PFSK-1 (cell line): ENCODE measurements around the gene FNDC3A.

Experiments
- FOXP2 ChIP-seq: optimal IDR thresholded peaks from 2 replicates; pipeline ENCODE3; 2011; ENCODE audit warnings: borderline replicate concordance, control low read depth, inconsistent platforms; ENCODE audit not compliant: insufficient read depth; ENCODE audit errors: extremely low read length, extremely low read depth
- POLR2AphosphoS5 ChIP-seq: IDR thresholded peaks from 2 replicates; pipeline ENCODE4 v1.6.1; 2012; ENCODE audit warnings: low read depth, mild to moderate bottlenecking, control low read depth, low read length, moderate library complexity
- REST ChIP-seq, 2 experiments: IDR thresholded peaks; 2 replicates each; pipeline versions ENCODE4 v1.6.1 to v1.8.0; 2011 to 2012; ENCODE audit warnings: low read depth in 2 of 2, low read length in 2 of 2, control low read depth in 1 of 2, inconsistent platforms in 1 of 2, mild to moderate bottlenecking in 1 of 2, moderate library complexity in 1 of 2; ENCODE audit not compliant: insufficient read depth in 1 of 2
- SIN3A ChIP-seq: IDR thresholded peaks from 2 replicates; pipeline ENCODE4 v1.6.1; 2012; ENCODE audit warnings: mild to moderate bottlenecking, low read length, moderate library complexity, borderline replicate concordance; ENCODE audit not compliant: insufficient read depth
- TAF1 ChIP-seq: IDR thresholded peaks from 2 replicates; pipeline ENCODE4 v1.6.1; 2012; ENCODE audit warnings: low read length, control low read depth, borderline replicate concordance; ENCODE audit not compliant: insufficient read depth

FNDC3A gene

DNA sequence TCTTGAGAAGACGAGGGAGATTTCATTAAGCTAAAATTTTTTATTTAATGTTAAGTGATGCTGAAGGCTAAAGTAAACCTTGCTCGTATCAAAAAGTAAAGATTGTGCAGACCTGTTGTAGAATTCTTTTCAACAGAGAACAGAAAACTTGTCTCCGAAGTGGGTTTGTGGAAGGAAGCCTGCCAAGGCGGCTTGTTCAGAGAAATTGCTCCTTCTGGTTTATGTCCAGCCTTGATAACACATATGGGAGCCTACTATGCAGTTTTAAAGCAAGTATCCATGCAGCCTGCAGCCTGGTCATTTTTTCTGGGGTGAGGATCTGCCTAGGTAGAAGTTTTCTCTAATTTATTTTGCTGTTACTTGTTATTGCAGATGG lies 245.9 kb downstream of the FNDC3A start:
- TF ChIP-seq POLR2AphosphoS5: no peak

DNA sequence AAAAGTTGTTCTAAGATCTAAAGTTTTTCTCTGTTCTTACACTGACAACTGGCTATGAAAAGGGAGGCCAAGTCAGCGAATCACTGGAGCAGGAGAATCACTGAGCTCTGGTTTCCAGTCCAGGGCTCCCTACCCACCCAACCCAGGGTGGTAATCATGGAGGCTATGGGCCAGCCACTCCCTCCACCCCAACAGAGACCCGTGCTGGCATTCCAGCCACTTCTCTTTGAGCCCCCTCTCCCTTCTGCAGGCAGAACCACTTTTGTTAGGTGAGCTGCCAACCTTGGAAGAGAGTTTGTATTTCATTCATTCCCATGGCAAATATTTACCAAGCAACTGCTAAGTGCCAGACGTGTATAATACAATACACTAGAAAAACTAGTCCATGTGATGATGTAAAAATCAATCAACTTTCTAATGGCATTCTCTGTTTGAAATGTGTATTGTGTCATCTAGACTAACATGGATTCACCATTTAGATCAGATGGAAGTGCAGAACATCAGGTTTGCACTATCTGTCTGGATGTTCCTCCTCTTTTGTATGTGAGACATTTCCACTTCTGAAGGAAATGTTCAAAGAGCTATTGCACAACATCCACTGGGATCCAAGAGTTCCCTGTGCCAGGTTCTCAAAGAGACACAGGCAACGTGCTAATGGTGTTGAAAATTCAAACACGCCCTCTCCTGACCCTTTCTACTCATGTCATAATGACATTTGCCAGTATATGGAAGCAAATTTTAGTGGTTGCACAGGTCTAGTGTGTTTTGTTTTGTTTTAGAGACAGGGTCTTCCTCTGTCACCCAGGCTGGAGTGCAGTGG lies 249.7 kb downstream of the FNDC3A start:
- TF ChIP-seq REST (IDR thresholded peaks at IDR 0.05; ENCODE audit: insufficient read depth in 1 of 2, low read depth in 2 of 2, low read length in 2 of 2): no peak
- no peak for TF ChIP-seq POLR2AphosphoS5
- TF ChIP-seq FOXP2: no peak
- TF ChIP-seq SIN3A: no peak

GRCh38 chr13:49226613-49227012 lies 250.9 kb downstream of the FNDC3A start:
- no peak for TF ChIP-seq POLR2AphosphoS5
- TF ChIP-seq REST (IDR thresholded peaks at IDR 0.05; ENCODE audit: insufficient read depth in 1 of 2, low read depth in 2 of 2, low read length in 2 of 2): no peak
- no peak for TF ChIP-seq FOXP2
- no peak for TF ChIP-seq TAF1
- no peak for TF ChIP-seq SIN3A

GRCh38 chr13:49234741-49235140 lies 259.0 kb downstream of the FNDC3A start:
- TF ChIP-seq FOXP2 (no peak), POLR2AphosphoS5 (no peak), REST (IDR thresholded peaks at IDR 0.05; ENCODE audit: insufficient read depth in 1 of 2, low read depth in 2 of 2, low read length in 2 of 2) (no peak), TAF1 (no peak), SIN3A (no peak)

DNA sequence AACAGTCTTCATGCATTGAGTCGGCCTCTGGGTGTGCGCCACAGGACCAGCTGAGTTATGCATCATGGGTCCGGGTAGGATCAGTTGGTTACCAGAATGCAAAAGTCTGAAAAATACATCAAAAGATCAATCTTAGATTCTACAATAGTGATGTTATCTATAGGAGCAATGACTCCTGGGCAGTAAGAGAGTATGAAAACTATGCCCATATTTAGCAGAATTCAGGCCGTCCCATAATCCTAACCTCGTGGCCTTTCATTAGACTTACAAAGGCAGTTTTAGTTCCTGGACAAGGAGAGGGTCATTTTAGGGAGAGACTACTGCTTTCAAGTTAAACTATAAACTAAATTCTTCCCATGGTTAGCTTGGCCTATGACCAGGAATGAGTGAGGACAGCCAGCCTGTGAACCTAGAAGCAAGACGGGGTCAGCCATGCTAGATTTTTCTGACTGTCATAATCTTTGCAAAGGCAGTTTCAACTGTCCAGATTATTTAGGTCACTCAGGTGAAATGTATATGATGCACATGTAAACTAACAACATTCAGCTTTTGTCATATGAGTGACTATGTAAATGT lies 260.2 kb downstream of the FNDC3A start:
- no peak for TF ChIP-seq TAF1
- TF ChIP-seq POLR2AphosphoS5: no peak
- TF ChIP-seq FOXP2: no peak
- TF ChIP-seq SIN3A: no peak
- TF ChIP-seq REST (IDR thresholded peaks at IDR 0.05; ENCODE audit: insufficient read depth in 1 of 2, low read depth in 2 of 2, low read length in 2 of 2): no peak
